ENCODE results near the gene RAB25. TPM values are rescaled to one million over a fixed set of nuclear protein-coding genes. Genes with fewer than 3 reads are reported as not detected.
A peak's percentile ranks its signal among the peaks of the same experiment; 100 is the strongest.

Gene RAB25
- total RNA-seq, 1 experiment from 2014 or later = not detected

DNA sequence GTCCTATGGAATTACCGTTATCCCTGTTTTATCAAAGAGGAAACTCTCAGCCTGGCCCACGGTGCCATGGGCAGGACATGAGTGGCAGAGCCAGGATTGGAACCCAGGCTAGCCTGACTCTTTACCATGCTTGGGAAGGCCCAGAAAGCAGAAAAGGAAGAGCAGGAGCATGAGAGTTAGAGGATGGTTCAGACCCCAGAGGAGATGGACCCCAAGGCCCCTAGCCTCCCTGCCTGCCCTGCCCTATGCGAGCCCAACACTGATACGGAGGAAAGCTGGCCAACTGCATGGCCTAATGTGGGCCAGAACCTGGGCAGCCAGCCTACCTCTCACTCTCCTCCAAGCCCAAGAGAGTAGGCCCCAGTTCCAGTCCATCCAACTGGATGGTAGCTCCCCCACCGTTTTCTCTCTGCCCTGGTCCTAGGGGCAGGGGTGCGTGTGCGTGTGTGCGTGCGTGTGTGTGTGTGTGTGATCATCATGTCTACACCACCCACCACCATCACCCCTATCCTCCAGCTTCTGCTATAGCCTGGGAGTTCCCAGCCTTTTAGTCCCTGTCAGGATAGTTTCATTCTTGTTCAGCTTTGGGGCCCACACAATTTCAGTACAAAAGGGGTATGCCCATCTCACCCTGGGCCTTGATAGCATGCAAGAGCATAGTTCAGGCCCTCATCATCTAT lies 36.7 kb downstream of the RAB25 start:
- DNase-seq (ENCODE audit: low read depth, low spot score) (no peak), ATAC-seq (no peak)
- no peaks in the 10 kb centered on the region for H3K9me3 ChIP-seq (ENCODE audit: control insufficient read depth, insufficient read depth, low read depth, low read length)
- in situ Hi-C loops (cut with HindIII; ENCODE audit: low pct_unique_long_range_greater_than_20kb, low sequenced_read_pairs) = no loop called here
- ChIA-PET POLR2A (no interaction called here), CTCF (interaction anchor here (2.3 kb wide), 1 partner anchor 31 kb away, joined by 23 read pairs; no protein-coding TSS in a partner anchor)
- intact Hi-C loops (cut with micrococcal nuclease; ENCODE audit: unreplicated experiment) = loop anchor here (5.0 kb wide), 1 partner anchor 115 kb away; the partner anchor contains the start of gene PMF1
- no peaks in the 10 kb centered on the region for H3K27me3 ChIP-seq (ENCODE audit: control insufficient read depth, insufficient read depth, low read length)
- peak overlapping the region; percentile 82; the same call in 1 of the 2 replicates for H3K27ac ChIP-seq (ENCODE audit: low read length)
- H3K36me3 ChIP-seq (ENCODE audit: control insufficient read depth, insufficient read depth, low read length) = no peaks in the 10 kb centered on the region
- peaks cover 15% of the 10 kb centered on the region; the same call in 1 of the 2 replicates for H3K4me1 ChIP-seq (ENCODE audit: control insufficient read depth, insufficient read depth, low read length)
- TF ChIP-seq, protein P1, sequence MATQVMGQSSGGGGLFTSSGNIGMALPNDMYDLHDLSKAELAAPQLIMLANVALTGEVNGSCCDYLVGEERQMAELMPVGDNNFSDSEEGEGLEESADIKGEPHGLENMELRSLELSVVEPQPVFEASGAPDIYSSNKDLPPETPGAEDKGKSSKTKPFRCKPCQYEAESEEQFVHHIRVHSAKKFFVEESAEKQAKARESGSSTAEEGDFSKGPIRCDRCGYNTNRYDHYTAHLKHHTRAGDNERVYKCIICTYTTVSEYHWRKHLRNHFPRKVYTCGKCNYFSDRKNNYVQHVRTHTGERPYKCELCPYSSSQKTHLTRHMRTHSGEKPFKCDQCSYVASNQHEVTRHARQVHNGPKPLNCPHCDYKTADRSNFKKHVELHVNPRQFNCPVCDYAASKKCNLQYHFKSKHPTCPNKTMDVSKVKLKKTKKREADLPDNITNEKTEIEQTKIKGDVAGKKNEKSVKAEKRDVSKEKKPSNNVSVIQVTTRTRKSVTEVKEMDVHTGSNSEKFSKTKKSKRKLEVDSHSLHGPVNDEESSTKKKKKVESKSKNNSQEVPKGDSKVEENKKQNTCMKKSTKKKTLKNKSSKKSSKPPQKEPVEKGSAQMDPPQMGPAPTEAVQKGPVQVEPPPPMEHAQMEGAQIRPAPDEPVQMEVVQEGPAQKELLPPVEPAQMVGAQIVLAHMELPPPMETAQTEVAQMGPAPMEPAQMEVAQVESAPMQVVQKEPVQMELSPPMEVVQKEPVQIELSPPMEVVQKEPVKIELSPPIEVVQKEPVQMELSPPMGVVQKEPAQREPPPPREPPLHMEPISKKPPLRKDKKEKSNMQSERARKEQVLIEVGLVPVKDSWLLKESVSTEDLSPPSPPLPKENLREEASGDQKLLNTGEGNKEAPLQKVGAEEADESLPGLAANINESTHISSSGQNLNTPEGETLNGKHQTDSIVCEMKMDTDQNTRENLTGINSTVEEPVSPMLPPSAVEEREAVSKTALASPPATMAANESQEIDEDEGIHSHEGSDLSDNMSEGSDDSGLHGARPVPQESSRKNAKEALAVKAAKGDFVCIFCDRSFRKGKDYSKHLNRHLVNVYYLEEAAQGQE (IDR thresholded peaks at IDR 0.05; ENCODE audit: insufficient read depth in 1 of 2, low read depth in 2 of 2, low read length in 1 of 2) = no peak
- TF ChIP-seq POLR2AphosphoS5 (IDR thresholded peaks at IDR 0.05; ENCODE audit: low read depth, low read length) (no peak), SIN3A (IDR thresholded peaks at IDR 0.05; ENCODE audit: borderline replicate concordance, insufficient read depth, low read depth, low read length) (no peak), TCF7L2 (IDR thresholded peaks at IDR 0.05; ENCODE audit: low read depth, low read length) (no peak)
- TF ChIP-seq, protein P2, sequence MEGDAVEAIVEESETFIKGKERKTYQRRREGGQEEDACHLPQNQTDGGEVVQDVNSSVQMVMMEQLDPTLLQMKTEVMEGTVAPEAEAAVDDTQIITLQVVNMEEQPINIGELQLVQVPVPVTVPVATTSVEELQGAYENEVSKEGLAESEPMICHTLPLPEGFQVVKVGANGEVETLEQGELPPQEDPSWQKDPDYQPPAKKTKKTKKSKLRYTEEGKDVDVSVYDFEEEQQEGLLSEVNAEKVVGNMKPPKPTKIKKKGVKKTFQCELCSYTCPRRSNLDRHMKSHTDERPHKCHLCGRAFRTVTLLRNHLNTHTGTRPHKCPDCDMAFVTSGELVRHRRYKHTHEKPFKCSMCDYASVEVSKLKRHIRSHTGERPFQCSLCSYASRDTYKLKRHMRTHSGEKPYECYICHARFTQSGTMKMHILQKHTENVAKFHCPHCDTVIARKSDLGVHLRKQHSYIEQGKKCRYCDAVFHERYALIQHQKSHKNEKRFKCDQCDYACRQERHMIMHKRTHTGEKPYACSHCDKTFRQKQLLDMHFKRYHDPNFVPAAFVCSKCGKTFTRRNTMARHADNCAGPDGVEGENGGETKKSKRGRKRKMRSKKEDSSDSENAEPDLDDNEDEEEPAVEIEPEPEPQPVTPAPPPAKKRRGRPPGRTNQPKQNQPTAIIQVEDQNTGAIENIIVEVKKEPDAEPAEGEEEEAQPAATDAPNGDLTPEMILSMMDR (IDR thresholded peaks at IDR 0.05) = no peak
- H3K4me3 ChIP-seq (ENCODE audit: low read depth in 2 of 2, low read length in 2 of 2) = no peak overlapping the region
- BruUV-seq (replicated peaks) = no TSS peak

DNA sequence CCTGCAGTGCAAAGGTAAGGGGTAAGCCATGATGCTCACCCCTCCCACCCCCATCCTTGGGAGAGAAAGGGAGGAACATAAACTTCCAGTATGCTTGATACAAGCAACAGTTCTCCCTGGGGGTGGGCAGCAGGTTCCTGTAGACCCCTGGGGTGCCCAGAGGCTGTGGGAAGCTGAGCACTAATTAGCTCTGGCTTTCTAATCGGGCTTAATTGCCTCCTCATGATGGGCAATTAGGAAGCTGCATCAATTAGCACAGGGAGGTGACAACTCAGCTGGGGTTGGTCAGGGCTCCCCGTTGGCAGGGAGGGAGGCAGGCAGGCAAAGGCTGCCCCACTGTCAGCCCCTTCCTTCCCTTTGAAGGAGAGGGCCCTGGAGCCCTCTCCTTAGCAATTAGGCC lies 37.8 kb downstream of the RAB25 start:
- no peak overlapping the region for H3K4me3 ChIP-seq (ENCODE audit: low read depth in 2 of 2, low read length in 2 of 2)
- no peaks in the 10 kb centered on the region for H3K36me3 ChIP-seq (ENCODE audit: control insufficient read depth, insufficient read depth, low read length)
- no peak overlapping the region for H3K27ac ChIP-seq (ENCODE audit: low read length)
- POLR2A ChIA-PET = no interaction called here
- intact Hi-C loops (cut with micrococcal nuclease; ENCODE audit: unreplicated experiment) (loop anchor here (5.0 kb wide), 1 partner anchor 114 kb away; the partner anchor contains the start of gene PMF1), in situ Hi-C loops (cut with HindIII; ENCODE audit: low pct_unique_long_range_greater_than_20kb, low sequenced_read_pairs) (no loop called here)
- ATAC-seq (no peak), DNase-seq (ENCODE audit: low read depth, low spot score) (no peak)
- CTCF ChIA-PET = interaction anchor here (1.2 kb wide), 1 partner anchor 24 kb away, joined by 3 read pairs; no protein-coding TSS in a partner anchor
- no peaks in the 10 kb centered on the region for H3K9me3 ChIP-seq (ENCODE audit: control insufficient read depth, insufficient read depth, low read depth, low read length)
- H3K27me3 ChIP-seq (ENCODE audit: control insufficient read depth, insufficient read depth, low read length) = no peaks in the 10 kb centered on the region
- BruUV-seq (replicated peaks) = no TSS peak
- peaks cover 26% of the 10 kb centered on the region for H3K4me1 ChIP-seq (ENCODE audit: control insufficient read depth, insufficient read depth, low read length)
- TF ChIP-seq TCF7L2 (IDR thresholded peaks at IDR 0.05; ENCODE audit: low read depth, low read length) = no peak
- no peak for TF ChIP-seq POLR2AphosphoS5 (IDR thresholded peaks at IDR 0.05; ENCODE audit: low read depth, low read length)
- TF ChIP-seq, protein P1 (IDR thresholded peaks at IDR 0.05; ENCODE audit: insufficient read depth in 1 of 2, low read depth in 2 of 2, low read length in 1 of 2) = no peak
- no peak for TF ChIP-seq SIN3A (IDR thresholded peaks at IDR 0.05; ENCODE audit: borderline replicate concordance, insufficient read depth, low read depth, low read length)
- TF ChIP-seq, protein P2 (IDR thresholded peaks at IDR 0.05) = no peak
